HG03460 (cell line): Measurements from ENCODE around the gene ENDOU.
"Not testable (repeated sequence)": the region's sequence is repeated elsewhere in the genome, so short reads cannot be mapped to it uniquely, and the experiment has no call there.

Experiments
- ATAC-seq: cut with Tn5 transposase; IDR thresholded peaks from one replicate; pipeline ENCODE4 v1.9.1; 2021; ENCODE audit not compliant: unreplicated experiment

ENDOU gene

DNA sequence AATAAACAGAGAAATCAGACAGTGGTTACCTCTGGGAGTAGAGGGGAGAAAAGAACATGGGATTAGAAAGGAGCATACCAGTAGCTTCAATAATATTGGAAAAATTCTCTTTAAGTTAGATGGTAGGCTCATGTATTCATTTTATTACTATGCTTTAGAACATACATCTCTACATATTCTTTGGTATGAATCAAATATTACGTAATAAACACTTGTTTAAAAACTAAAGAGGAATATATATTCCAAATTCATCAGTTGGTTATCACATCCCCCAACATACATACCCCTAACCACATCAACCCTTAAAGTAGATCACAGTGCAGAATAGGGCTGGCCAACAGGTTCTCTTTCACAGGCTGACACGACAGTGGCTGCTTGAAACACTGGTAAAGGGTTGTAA is 25.0 kb downstream of the ENDOU start:
- ATAC-seq: no peak

- no peak for ATAC-seq
Measured at GRCh38 chr12:47698631-47699030, 26.7 kb downstream of the ENDOU start.

DNA sequence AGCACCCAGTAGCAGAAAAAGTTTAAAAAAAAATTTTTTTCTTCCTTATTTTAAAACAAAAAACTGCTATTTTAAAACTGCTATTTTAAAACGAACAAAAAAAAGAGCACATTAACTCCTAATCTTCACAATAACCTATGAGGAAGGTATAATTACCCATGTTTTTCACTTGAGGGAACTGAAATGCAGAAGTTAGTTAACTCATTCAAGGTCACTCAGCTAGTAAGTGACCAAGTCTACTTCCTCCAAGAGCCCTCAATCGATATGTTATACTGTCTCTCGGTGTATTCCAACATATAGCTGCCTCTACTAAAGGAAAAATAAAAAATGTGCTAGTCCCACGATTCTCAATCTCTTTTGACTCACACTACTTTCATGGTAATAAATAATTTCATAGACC is 27.2 kb downstream of the ENDOU start:
- ATAC-seq: no peak

DNA sequence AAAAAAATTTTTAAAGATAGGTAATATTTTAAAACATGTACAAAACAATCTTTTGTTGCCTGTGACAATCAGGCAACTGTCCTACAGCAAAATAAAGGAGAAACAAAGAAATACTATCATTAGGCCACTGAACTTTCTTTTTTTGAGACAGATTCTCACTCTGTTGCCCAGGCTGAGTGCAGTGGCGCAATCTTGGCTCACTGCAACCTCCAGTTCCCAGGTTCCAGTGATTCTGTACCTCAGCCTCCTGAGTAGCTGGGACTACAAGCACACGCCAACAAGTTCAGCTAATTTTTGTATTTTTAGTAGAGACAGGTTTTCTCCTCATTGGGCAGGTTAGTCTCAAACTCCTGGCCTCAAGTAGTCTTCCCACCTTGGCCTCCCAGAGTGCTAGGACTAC is 36.1 kb downstream of the ENDOU start:
- no peak for ATAC-seq

- no peak for ATAC-seq
Measured at GRCh38 chr12:47687636-47688035, 37.7 kb downstream of the ENDOU start.

DNA sequence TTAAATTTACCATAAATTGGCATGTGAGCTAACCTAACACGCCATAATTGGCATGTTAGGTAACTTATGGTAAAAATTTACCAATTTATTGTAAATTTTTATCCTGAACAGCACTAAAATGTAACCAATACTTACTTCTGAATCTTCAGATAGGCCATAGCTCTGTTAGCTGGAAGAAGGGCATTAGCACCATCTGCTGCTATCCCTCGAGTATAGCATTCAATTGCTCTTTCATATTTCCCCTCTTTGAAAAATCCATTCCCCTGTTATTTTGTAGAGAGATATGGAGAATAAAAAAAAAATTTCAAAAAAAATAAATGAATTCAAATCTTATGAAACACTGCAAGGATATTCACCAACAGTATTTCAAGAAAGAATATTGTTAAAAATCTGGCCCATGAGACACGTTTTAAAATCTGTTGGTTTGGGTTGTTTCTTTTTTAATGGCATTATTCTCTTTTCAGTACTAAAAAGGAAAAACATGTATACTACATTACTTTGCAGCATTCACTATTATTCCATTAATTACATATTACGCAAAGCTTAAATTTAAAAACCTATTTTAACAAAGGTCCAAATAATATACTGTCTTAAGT is 38.5 kb downstream of the ENDOU start:
- no peak for ATAC-seq

GRCh38 chr12:47679785-47680184 is 45.5 kb downstream of the ENDOU start:
- no peak for ATAC-seq

- no peak for ATAC-seq
Measured at GRCh38 chr12:47672068-47672467, 53.2 kb downstream of the ENDOU start.

DNA sequence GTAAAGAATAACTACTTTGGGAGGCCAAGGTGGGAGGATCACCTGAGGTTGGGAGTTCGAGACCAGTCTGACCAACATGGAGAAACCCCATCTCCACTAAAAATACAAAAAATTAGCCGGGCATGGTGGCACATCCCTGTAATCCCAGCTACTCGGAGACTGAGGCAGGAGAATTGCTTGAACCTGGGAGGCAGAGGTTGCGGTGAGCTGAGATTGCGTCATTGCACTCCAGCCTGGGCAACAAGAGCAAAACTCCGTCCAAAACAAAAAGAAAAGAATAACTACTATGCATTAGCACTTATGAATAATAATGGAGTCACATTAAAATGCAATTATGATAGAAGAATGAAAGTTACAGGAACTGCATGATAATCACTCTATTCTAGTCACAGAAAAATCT is 57.4 kb downstream of the ENDOU start:
- not testable (repeated sequence) for ATAC-seq
